GM04503 (cell line): ENCODE measurements around the gene KIF6.
"Not testable (repeated sequence)": the region's sequence is repeated elsewhere in the genome, so short reads cannot be mapped to it uniquely, and the experiment has no call there.

Experiments
- DNase-seq: peaks from one replicate; pipeline ENCODE4 v3.0.0-alpha.2; 2012; ENCODE audit warnings: low read depth

The KIF6 gene

DNA sequence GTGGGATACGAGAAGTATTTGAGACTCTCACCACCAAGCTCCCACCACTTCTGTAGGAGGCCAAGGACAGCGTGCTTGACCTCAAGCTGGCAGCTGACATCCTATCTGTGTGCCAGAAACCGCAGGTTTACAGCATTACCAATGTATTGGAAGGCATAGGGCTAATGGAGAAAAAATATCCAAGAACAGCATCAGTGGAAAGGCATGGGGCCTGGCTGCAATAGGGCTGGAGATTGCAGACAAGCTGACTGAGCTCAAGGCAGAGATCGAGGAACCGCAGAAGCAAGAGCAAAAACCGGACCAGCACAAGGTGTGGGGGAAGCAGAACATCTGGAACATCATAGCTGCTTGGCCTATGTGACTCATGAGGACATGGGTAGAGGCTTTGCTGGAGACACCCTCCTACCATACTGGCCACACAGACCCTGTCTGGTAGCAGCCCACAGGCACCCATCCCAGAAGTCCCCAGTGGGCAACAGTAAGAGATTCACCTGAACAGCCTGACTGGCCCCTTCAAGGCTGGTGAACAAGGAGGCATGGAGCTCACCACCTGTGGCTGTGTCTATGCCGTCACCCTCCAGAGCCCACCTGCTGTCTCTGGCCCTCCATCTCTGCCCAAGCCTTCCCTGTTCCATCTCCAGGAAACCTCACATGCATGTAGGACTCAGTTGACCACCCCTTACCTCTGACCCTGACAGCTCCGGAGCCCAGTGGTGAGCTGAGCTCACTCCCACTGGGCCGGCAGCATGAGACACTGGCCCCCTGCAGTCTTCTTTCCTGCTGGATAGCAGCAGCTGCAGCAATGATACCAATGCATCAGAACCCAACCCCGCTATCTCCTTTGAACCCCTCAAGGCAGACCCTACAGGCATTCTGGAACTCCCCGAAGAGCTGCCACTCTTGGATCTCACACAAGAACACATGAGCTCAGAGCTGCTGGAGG lies 171.1 kb downstream of the KIF6 start:
- DNase-seq, result no peak

DNA sequence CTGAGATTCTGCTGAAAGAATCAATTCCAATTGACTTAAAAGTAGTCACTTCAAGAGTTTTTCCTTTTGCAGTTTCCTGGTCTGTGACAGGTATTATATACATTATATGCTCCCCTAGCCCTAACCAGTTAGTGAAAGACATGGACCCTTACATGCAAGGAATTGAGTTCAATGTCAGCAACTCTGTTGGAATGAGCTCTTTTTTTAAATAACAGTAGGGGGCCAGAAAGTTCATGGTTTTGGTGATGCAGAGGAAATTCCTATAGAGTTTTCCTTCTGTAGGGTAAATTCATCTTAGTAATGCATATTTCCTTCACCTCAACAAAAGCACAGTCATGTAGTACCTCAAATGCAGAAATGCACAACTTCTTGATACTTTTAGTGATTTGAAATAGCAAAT lies 172.2 kb downstream of the KIF6 start:
- no peak for DNase-seq

DNA sequence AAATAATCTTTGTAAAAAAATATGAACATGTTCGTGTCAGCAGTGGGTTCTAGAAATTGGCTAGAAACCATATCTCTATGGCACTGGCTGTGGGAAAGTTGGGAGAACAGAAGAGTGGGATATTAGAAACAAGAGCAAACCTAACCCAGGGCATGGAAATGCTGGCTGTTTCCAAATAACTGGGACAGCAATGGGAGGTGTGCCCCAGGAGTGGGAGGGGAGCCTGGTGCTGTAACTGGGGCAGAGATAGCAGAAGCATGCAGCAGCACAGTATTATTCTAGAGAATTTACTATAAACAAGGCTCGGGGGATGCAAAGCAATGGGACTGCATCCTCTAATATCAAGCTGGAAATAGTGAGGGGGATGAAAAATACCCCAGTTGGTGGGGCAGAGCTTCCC lies 175.0 kb downstream of the KIF6 start:
- DNase-seq, result no peak

DNA sequence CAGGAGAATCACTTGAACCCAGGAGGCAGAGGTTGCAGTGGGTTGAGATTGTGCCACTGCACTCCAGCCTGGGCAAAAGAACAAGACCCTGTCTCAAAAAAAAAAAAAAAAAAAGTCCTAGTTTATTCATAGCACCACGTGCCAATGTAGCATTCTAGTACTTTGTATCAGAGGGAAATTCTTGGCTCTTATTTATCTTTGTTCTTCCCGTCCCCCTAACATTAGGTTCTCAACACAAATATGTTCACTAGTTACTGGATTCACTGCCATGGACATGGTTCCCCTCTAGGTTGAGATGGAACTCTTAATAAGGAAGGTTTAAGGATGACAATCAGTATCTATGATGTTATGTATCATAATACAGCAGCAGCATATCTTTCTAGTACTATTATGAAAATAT lies 178.5 kb downstream of the KIF6 start:
- no peak for DNase-seq

DNA sequence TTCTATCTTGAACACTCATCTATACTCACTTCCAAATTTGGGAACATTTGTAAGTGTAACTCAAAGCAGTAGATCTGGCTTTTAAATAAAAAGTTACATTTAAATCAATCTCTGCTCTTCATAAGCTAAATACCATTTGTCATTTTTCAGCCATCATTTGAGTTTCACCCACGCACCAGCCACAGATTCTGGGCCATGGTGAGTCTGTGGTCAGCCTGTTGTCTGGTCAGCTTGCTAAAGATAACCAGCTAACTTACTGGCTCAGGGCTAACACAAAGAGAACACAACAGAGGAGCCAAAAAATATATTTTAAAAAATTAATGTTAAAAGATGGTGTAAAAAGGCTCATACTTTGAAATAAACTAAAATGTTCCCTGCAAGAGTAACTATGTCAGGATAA lies 181.3 kb downstream of the KIF6 start:
- no peak for DNase-seq

DNA sequence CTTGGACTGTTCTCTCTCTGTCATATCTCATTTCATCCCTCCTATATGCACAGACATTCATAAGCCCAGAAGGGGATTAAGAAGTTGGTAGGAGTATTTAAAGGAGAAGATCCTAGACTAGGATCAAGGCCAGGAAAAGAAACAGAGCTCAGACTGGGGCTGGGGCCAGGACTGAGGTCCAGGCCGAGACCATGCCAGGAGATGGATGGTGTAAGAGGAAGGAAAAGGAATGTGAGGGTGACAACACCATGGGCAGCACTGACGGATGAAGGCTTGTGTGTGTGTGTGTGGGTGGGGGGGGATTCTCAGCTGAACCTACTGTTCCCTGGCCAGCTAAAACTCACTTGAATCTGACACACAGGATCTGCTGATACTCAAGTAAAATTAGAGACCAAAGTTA lies 182.1 kb downstream of the KIF6 start:
- DNase-seq, result no peak

DNA sequence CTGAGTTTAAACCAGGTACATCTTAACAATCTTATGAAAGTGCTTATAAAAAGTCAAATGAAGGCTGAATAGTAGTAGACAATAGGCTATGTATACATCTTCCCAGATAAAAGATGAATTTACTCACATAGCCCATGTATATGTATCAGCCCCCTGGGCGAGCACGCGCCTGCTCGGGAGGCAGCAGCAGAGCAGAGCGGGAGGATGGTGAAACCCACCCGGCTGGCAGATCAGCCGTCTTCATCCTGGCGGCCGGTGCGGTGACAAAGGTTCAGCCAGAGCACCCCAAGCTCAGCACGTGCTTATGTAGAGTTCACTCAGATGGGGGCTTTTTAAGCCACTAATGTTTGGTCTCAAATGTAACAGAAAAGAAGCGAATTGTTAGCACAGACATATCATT lies 184.8 kb downstream of the KIF6 start:
- DNase-seq, result no peak

DNA sequence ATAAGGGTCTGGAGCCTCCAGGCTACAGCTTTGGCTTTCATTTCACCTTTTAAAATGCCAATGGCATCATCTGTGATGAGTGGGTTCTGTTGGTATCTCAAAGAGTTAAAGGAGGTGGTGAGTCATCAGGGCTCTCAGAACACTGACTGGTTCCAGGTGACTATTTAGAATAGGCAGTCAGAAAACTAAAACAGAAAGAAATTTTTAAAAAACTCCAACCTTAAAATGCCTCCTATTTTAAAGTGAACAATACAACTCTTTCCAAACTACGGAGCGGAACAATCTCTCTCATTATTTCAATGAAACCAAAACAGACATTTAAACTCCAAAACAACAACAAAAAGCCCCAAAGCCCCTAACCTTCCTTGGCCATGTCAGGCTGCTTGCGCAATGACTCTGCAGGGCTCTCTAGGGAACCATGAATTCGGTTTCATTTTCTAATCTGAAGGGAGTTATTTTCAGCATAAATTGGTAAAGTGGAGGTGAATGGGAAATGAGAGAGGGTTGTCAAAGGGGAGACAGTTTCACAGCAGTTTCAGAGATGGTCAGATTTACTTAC lies 194.9 kb downstream of the KIF6 start:
- DNase-seq, result no peak

DNA sequence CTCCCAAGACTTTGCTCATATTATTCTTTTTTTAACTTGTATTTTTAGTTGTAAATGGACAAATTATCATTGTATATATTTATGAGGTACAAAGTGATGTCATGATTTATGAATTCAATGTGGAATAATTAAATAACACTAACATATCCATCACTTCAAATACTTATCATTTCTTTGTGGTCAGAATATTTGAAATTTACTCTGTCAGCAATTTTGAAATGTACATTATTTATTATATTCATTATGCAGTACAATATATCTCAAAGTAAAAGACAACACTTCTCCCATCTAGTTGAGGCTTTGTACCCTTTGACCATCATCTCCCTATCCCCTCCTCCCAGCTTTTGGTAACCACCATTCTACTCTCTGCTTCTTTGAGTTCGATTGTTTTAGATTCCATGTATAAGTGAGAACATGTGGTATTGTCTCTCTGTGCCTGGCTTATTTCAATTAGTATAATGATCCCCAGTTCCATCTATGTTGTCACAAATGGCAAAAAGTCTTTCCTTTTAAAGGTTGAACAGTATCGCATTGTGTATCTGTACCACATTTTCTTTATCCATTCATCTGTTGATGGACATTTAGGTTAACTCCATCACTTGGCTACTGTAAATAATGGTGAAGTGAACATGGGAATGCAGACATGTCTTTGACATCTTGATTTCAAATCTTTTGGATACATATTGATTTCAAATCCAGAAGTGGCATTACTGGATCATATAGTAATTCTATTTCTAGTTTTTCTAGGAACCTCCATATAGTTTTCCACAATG lies 197.2 kb downstream of the KIF6 start:
- no peak for DNase-seq

DNA sequence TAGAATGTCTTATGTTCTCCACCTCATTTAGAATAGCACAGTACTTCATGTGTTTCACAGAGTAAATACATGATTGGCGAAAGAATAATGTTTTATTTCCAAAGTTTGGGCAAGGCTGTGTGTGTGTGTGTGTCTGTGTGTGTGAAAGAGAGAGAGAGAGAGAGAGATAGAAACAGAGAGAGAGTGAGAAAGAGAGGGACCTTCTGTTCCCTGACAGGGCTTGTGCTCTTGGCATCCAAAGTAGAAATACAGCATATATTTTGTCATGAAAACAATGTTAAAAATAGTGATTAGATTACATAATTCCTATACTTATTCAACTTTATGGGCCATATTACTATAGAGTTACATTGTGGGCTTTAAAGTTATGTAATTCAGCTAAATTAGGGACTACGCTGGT lies 201.2 kb downstream of the KIF6 start:
- no peak for DNase-seq

DNA sequence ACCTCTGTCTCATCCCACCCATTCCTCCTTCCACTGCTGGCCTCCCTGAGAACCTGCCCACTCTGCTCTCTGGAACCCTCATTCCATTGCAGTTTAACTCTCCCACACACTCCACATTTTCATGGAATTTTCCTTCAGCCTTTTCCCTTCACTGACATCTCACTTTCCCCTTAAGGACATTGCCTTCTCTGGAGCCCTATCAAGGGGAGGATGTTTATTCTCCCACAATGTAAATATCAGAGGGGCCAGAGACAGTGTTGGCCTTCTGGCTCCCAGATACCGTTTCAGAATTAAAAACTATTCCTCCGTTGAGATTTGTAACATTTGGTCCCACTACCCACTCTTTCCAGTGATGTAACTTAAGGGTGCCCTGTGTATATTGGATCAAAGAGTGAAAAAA lies 203.2 kb downstream of the KIF6 start:
- no peak for DNase-seq

DNA sequence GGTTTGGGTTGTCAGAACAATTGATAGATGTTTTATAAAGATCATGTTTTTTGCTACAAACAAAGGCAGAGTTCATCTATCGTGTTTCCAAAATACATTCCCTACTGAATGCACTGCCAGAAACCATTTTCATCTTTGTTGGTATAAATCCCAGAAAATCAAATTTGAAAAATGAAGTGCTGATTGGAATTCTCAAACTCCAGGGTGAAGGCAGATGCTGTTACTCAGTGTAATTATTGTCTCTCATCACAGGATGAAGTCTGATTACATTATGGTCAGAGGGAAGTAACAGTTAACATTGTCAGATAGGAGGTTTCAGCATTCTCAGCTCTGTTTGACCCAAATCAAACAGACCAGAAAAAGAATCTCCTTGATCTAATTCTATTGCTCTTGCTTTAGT lies 204.3 kb downstream of the KIF6 start:
- no peak for DNase-seq

DNA sequence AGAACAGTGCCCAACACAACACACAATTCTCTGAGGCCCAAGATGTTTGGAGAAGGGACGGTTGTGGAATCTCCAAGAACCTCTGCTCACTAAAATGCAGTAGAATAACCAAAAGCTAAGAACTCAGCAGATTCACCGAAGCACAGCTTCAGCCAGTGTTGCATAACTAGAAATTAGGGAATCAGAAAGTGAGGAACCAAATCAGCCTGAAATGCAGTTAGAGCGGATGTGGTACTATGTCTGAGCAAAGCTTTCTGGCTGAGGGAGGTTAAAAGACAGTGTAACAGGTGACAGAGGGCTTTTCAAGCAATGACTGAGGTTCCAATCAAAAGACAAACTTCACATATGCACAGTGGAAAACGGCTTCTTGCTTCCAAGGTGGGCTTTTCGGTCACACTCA lies 204.8 kb downstream of the KIF6 start:
- no peak for DNase-seq

DNA sequence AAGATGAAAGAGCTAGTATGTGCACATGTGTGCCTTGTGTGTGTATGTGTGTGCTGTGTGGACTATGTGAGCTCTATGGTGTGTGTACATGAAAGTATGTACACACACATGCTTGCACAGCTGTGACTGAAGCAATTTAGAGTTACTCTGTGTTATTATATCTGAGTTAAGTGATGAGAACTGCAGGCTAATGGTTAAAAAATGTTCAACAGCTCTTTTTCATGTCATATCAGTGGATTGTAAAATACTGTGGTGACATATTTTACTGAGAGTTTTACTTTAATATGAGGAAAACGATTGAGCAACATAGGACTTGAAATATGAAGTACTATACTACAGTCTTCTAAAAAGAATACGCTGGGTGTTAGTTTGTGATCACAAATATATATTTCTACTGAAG lies 207.0 kb downstream of the KIF6 start:
- no peak for DNase-seq

DNA sequence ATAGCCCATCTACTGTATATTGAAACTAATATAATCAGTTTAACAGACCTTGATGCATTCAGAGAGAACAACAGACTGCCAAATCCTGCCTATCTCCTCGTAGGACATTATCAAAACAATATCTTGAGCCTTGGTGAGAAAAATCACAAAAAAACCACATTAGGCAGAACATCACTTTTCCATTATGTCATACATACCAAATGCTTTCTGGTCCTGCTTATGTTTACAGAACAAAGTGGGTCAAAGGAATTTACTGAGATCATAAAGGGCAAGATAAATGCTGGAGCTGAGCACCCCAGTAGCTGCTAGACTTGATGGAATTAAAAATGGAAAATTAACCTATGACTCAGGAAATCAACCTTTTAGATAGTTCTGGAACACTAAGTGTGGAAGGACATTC lies 207.5 kb downstream of the KIF6 start:
- DNase-seq, result no peak

DNA sequence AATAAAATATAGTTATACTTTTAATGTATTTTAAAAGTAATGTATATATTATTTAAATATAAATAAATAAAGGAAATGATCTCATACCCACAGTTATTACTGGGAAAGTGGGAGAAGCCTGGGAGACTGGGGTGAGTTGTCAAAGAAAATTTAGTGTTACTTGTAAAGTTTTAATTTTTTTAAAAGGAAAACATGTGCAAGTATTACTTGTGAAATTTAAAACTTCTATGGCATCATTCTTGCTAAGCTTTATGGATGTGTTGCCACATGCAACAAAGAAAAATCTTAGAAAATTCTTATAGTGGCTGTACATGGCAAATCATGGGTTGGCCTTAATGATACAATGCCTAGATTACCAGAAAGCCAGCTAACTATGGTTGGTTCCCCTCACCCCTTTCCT lies 208.7 kb downstream of the KIF6 start:
- DNase-seq, result no peak

DNA sequence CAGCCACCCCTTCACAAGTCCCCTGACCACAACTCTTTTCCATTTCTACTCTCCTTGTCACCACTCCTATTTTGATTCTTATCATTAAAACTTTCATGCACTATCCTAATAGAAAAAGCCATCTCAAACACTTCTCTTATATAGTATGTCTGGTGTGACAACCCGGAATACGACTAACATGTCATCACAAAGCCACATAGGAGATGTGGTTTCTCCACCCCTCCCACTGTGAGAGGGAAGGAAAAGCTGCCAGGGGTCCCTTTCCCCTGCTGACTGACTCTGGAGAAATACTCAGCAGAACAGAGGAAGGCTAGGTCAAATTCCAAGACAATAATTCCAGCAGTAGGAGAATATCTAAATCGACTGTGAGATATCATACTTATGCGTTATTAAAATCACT lies 209.7 kb downstream of the KIF6 start:
- no peak for DNase-seq

DNA sequence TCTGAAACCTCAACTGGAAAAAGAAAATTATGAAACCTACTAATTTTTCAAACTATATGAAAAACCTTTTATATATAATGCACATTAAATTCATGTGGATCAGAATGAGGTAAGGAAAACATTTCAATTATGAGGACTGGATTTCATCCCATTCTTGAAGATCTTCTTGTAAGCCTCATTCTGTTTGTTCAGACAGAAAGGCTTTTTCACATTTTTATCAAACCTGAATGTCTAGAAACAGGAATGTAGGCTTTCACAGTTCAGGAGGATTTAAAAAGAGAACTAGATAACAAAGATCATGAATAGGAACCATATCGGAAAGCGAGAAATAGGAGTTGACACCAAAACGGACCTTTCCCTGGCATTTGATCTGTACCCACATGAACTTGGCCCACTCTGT lies 210.2 kb downstream of the KIF6 start:
- no peak for DNase-seq

DNA sequence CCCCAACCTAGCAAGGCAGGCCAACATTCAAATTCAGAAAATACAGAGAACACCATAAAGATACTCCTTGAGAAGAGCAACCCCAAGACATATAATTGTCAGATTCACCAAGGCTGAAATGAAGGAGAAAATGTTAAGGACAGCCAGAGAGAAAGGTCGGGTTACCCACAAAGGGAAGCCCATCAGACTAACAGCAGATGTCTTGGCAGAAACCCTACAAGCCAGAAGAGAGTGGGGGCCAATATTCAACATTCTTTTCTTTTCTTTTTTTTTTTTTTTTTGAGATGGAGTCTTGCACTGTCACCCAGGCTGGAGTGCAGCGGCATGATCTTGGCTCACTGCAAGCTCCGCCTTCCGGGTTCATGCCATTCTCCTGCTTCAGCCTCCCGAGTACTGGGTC lies 215.4 kb downstream of the KIF6 start:
- not testable (repeated sequence) for DNase-seq

DNA sequence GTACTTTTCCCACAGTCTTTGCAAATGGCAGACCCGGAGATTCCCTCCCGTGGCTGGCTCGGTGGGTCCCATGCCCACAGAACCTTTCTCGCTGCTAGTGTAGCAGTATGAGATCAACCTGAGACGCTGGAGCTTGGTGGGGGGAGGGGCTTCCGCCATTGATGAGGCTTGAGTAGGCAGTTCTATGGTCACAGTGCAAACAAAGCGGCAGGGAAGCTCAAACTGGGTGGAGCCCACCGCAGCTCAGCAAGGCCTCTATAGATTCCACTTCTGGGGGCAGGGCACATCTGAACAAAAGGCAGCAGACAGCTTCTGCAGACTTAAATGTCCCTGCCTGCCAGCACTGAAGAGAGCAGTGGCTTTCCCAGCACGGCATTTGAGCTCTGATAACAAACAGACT lies 216.7 kb downstream of the KIF6 start:
- no peak for DNase-seq

DNA sequence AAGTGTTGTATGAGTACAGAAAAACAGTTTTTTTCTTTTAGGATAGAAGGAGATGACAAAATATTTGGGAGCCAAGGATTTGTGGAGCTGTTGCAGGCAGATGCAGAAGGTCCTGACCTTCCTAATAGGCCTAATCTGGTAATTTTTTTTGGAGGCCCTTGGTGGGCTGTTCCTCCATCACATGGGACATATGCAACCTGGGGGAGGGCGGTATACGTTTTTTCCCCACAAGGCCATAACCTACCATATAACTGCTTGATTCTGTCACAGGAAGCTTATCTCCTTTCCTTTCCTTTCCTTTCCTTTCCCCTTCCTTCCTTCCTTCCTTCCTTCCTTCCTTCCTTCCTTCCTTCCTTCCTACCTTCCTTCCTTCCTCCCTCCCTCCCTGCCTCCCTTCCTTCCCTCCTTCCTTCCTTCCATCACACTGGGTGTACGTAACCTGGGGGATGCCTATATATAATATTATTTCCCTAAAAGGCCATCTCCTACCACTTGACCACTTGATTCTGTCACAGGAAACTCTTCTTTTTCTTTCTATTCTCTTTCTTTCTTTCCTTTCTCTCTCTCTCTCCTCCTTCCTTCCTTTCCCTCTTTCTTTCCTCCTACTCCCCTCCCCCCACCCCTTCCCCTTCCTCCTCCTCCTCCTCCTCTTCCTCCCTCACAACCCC lies 217.7 kb downstream of the KIF6 start:
- DNase-seq, result no peak

DNA sequence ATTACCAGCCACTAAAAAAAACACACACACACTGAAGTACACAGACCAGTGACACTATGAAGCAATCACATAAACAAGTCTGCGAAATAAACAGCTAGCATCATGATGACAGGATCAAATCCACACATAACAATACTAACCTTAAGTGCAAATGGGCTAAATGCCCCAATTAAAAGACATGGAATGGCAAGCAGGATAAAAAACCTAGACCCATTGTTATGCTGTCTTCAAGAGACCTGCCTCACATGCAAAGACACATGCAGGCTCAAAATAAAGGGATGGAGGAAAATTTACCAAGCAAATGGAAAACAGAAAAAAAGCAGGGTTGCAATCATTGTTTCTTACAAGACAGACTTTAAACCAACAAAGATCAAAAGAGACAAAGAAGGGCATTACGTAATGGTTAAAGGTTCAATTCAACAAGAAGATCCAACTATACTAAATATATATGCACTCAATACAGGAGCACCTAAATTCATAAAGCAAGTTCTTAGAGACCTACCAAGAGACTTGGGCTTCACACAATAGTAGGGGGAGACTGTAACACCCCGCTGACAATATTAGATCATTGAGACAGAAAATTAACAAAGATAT lies 222.7 kb downstream of the KIF6 start:
- DNase-seq, result not testable (repeated sequence)
